Tibial artery (tissue), 4 donors: Measurements from ENCODE around the gene GALNT18.

ENCODE experiments used
- DNase-seq, 2 donors: peaks; one replicate each; pipeline ENCODE4 v3.0.0-alpha.2; 2019
- H3K27ac ChIP-seq, 2 donors: fragments of 200-600 bp; sonication (generic) in 1 of 2; 1 replicate in 1 of 2; 2 replicates in 1 of 2; pipeline ENCODE4 v1.5.1; 2018 to 2019; ENCODE audit warnings: mild to moderate bottlenecking in 1 of 2
- H3K27me3 ChIP-seq, 2 donors: fragments of 200-600 bp; sonication (generic) in 1 of 2; one replicate each; pipeline versions ENCODE4 v1.5.1 to v1.6.0; 2016 to 2019
- H3K36me3 ChIP-seq, 3 donors: fragments of 200-600 bp; sonication (generic) in 2 of 3; one replicate each; pipeline ENCODE4 v1.5.1; 2016 to 2019; ENCODE audit warnings: mild to moderate bottlenecking in 2 of 3
- H3K4me1 ChIP-seq, 4 donors: fragments of 200-600 bp; sonication (generic) in 2 of 4; 1 replicate in 3 of 4; 2 replicates in 1 of 4; pipeline ENCODE4 v1.5.1; 2016 to 2019
- H3K4me3 ChIP-seq, 2 donors: fragments of 200-600 bp; sonication (generic) in 1 of 2; 1 replicate in 1 of 2; 2 replicates in 1 of 2; pipeline ENCODE4 v1.5.1; 2018 to 2019; ENCODE audit warnings: mild to moderate bottlenecking in 2 of 2
- H3K9me3 ChIP-seq, 3 donors: fragments of 200-600 bp; sonication (generic) in 1 of 3; one replicate each; pipeline ENCODE4 v1.5.1; 2016 to 2019
- intact Hi-C: fragments of 100-400 bp; cut with DNase I; formaldehyde crosslinking; loops from one replicate; pipeline ENCODE4 v1.15.0; 2023; ENCODE audit warnings: low total_unique reads
- TF ChIP-seq, protein P1 (sequence below), 2 experiments: fragments of 200-600 bp in 1 of 2; fragments of 450-650 bp in 1 of 2; IDR thresholded peaks; one replicate each; pipeline ENCODE4 v1.5.1; 2017 to 2019; ENCODE audit warnings: antibody characterized with exemption in 2 of 2, mild to moderate bottlenecking in 1 of 2, moderate library complexity in 1 of 2

The GALNT18 gene

DNA sequence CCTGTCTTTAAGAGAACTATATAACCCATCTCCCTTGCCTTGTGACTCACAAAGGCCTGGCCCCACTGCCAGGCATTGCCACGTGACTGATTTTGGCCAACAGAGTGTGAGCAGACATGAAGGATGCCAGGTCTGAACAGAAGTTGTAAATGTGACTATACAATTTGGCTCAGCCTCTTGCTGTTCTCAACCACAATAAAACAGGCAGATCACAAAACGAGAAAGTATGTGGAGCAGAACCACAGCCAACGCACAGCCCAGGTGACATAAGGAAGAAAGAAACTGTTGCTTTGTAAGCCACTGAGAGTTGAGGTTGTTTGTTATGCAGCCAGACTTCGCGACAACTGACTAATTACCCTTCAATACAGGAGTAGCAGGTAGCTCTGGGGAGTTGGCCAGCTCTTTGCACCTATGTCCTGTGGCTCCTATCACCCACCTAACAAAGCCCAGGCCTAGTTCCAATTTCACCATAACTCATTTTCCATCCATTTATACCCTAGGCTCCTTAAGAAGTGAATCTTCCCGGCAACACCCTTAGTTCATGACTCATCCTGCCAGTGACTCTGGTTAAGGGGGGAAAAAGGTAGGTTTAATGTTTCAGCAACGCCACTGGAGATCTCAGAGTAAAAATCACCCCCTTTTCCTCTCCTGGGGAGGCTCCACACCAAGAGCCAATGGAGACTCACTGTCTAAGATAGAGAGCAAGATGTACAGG lies 53.7 kb downstream of the GALNT18 start:
- no peaks in the 10 kb centered on the region for H3K9me3 ChIP-seq
- TF ChIP-seq, protein P1, sequence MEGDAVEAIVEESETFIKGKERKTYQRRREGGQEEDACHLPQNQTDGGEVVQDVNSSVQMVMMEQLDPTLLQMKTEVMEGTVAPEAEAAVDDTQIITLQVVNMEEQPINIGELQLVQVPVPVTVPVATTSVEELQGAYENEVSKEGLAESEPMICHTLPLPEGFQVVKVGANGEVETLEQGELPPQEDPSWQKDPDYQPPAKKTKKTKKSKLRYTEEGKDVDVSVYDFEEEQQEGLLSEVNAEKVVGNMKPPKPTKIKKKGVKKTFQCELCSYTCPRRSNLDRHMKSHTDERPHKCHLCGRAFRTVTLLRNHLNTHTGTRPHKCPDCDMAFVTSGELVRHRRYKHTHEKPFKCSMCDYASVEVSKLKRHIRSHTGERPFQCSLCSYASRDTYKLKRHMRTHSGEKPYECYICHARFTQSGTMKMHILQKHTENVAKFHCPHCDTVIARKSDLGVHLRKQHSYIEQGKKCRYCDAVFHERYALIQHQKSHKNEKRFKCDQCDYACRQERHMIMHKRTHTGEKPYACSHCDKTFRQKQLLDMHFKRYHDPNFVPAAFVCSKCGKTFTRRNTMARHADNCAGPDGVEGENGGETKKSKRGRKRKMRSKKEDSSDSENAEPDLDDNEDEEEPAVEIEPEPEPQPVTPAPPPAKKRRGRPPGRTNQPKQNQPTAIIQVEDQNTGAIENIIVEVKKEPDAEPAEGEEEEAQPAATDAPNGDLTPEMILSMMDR (IDR thresholded peaks at IDR 0.05): no peak
- no peaks in the 10 kb centered on the region for H3K27me3 ChIP-seq
- peaks cover 0 to 64% (median 40%) of the 10 kb centered on the region in 4 donors for H3K4me1 ChIP-seq
- H3K4me3 ChIP-seq: no peak overlapping the region
- intact Hi-C loops: loop anchor here (10.0 kb wide), 1 partner anchor 47 kb away; no protein-coding TSS in a partner anchor
- peak overlapping the region; percentile 72 to 74 for H3K27ac ChIP-seq
- DNase-seq: no peak
- H3K36me3 ChIP-seq: no peaks in the 10 kb centered on the region

DNA sequence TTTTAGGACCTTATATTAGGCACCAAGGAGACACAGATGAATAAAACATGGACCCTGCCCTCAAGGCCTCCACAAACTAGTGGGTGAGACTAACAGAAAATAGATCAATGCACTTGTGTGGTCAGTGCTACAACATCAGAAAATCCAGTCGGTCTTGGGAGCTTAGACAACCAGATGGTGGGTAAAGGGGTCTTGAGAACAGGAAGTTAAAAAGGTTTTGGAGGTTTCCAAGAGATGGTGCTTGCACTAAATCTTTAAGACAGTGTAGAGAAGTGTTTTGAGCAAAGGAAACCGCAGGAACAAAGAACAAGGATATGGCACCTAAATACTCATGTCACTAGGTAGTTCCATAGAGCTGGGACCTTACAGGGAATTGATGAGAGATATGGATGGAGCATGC lies 56.2 kb downstream of the GALNT18 start:
- intact Hi-C loops: loop anchor here (10.0 kb wide), 1 partner anchor 49 kb away; no protein-coding TSS in a partner anchor
- no peak for DNase-seq
- H3K36me3 ChIP-seq: no peaks in the 10 kb centered on the region
- no peak overlapping the region for H3K27ac ChIP-seq
- H3K9me3 ChIP-seq: no peaks in the 10 kb centered on the region
- H3K27me3 ChIP-seq: no peaks in the 10 kb centered on the region
- H3K4me3 ChIP-seq: no peak overlapping the region
- peaks cover 0 to 63% (median 32%) of the 10 kb centered on the region in 4 donors for H3K4me1 ChIP-seq
- TF ChIP-seq, protein P1 (IDR thresholded peaks at IDR 0.05): no peak

DNA sequence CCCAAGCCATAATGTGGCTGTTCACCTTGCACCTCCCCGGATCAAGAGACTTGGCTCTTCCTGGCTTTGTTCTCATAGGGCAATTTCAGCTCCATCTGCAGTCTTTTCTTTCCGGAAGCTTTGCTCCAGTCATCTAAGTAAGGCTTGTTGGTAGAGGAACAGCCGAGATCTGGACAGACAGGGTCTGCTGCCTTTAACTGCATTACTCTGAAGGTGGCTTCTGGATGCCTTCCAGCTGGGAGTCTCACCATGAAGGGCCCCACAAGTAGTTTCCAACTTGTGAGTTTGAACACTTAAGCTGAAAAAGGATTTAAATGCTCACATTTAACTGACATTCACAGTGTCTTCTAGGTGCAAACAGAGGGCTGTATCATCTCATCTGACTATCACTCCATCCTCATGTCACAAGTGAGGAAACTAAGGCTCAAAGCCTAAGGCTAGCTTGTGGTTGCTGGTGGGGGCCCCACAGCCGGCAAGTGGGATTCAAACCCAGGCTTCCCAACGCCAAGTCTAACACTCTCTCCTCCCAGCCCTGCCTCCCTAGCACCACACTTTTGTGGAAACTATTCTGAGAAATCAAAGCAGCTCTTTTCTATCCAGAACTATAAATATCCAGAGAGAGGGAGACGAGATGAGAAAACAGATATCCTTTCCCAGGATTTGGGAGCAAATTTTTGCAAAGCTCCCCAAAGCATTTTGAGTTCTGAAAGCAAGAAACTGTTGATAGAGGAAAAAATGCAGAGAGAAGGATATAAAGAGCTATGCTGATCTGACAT lies 58.4 kb downstream of the GALNT18 start:
- TF ChIP-seq, protein P1 (IDR thresholded peaks at IDR 0.05): no peak
- DNase-seq: no peak
- Histone ChIP-seq H3K4me3 (no peak overlapping the region), H3K9me3 (no peaks in the 10 kb centered on the region), H3K27ac (peak overlapping the region; percentile 18 to 59), H3K36me3 (no peaks in the 10 kb centered on the region), H3K4me1 (peaks cover 0 to 51% (median 18%) of the 10 kb centered on the region in 4 donors), H3K27me3 (no peaks in the 10 kb centered on the region)
- intact Hi-C loops: loop anchor here (10.0 kb wide), 1 partner anchor 51 kb away; no protein-coding TSS in a partner anchor

DNA sequence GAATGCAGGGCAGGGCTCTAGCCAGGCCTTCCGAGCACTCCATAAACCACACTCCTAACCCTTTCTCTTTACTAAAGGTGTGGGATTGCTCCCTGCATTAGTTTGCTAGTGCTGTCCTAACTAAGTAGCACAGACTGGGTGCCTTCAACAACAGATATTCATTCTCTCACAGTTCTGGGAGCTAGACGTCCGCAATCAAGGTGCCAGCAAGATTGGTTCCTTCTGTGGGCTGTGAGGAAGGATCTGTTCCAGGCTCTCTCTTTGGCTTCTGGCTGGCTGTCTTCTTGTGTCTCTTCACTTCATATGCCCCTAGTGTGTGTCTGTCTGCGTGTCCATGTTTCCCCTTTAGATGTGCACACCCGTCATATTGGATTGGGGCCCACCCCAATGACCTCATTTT lies 59.8 kb downstream of the GALNT18 start:
- Histone ChIP-seq H3K36me3 (no peaks in the 10 kb centered on the region), H3K9me3 (no peaks in the 10 kb centered on the region), H3K4me1 (peaks cover 0 to 44% (median 12%) of the 10 kb centered on the region in 4 donors), H3K27ac (peak overlapping the region in 1 of 2 donors; percentile 59), H3K27me3 (no peaks in the 10 kb centered on the region), H3K4me3 (no peak overlapping the region)
- TF ChIP-seq, protein P1 (IDR thresholded peaks at IDR 0.05): no peak
- DNase-seq: no peak
- intact Hi-C loops: loop anchor here (10.0 kb wide), 1 partner anchor 53 kb away; no protein-coding TSS in a partner anchor

DNA sequence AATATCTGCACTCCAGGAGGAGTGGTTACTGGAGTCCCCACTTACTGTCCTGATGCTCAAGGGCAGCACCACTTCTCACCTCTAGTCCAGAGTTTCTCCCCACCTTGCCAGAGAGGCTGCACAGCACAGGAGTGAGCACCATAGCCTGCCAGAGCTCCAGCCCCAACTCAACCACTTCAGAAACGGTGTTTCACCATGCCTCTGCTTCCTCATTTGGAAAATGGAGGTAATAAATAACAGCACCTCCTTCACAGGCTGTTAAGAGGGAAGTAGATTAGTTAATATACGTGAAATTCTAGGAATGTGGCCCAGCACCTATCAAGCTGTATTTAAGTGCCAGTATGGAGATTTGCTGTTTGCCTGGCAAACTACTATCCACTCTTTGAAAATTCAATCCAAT lies 63.0 kb downstream of the GALNT18 start:
- no peaks in the 10 kb centered on the region for H3K9me3 ChIP-seq
- H3K4me1 ChIP-seq: peaks cover 0 to 50% (median 18%) of the 10 kb centered on the region in 4 donors
- TF ChIP-seq, protein P1 (IDR thresholded peaks at IDR 0.05): no peak
- no peaks in the 10 kb centered on the region for H3K27me3 ChIP-seq
- no peak overlapping the region for H3K27ac ChIP-seq
- intact Hi-C loops: no loop called here
- H3K36me3 ChIP-seq: no peaks in the 10 kb centered on the region
- H3K4me3 ChIP-seq: no peak overlapping the region
- no peak for DNase-seq
